Amniotic stem cell (primary cell): ENCODE measurements around the gene KCNQ2.

Source experiments
- DNase-seq: peaks from one replicate; lab custom pipeline; 2025; lab: John Stamatoyannopoulos, UW

Gene KCNQ2

DNA sequence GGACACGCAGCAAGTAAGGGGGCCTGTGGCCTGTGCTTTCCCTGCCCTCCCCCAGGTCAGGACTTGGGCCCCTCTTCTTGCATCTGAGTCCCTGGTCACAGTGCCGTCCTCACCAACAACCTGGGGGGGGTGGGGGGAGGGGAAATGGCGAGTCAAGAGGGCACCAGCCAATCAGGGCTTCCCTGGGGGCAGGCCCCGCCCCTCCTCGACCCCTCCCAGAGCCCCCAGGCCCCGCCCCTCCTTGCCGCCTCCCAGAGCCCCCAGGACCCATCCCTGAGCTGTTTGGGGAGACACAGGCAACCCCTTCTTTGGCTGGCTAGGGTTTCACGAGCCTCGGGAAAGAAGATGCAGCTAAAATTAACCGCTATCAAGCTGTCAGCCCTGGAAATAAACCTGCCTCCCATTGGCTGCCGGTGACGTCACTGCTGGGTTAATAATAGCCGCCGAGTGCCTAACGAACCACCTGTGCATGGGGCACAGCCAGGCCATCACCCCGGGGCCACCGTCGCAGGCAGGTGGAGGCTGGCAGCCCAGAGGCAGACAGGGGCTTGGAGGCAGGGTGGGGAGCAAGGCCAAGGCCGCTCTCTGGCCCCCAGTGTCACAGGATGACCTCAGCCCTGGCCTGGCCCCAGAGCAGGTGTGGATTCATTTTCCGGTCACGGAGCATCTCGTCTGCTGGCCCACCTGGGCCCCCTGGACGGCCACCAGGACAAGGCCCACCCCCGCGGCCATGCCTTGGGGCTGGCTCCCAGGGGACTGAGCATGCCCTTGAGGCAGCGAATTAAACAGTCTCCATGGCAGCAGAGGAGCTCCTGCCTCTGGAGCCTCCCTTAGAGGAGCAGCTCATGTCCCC is 29.6 kb upstream of the KCNQ2 start:
- DNase-seq = no peak

DNA sequence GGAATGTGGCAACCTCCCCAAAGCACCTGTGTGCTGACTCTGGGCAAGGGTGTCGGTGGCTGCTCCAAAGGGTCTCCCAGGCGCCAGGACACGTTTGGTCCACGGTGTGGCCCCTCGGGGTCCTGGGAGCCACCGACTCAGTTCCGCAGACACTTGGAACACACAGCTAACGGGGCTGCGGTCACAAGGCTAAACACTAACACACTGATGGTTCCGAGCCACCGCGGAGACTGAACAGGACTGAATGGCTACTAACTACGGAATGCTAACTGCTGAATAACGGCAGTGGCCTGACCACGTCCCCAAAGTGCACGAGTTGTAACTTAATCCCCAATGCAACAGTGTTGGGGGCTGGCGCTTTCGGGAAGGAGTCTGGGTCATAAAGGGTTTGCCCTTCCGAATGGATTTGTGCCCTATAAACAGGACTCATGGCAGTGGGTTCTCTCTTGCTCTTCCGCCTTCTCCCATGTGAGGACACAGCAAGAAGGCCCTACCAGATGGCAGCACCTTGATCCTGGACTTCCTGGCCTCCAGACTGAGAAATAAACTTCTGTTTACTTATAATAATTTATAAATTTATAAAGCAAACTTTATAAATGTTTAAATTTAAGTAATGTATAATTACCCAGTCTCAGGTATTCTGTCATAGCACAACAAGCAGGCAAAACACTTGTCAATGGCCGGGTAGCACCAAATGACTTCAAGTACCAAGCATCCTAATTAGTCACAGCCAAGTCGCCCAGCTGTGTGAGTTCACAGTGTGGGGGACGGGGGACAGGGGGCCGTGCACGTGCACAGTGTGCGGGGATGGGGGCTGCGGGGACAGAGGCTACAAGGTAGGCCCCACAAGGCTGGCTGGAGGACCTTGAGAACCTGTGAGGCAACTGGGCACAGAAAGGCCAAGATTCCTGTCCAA is 28.7 kb upstream of the KCNQ2 start:
- no peak for DNase-seq

DNA sequence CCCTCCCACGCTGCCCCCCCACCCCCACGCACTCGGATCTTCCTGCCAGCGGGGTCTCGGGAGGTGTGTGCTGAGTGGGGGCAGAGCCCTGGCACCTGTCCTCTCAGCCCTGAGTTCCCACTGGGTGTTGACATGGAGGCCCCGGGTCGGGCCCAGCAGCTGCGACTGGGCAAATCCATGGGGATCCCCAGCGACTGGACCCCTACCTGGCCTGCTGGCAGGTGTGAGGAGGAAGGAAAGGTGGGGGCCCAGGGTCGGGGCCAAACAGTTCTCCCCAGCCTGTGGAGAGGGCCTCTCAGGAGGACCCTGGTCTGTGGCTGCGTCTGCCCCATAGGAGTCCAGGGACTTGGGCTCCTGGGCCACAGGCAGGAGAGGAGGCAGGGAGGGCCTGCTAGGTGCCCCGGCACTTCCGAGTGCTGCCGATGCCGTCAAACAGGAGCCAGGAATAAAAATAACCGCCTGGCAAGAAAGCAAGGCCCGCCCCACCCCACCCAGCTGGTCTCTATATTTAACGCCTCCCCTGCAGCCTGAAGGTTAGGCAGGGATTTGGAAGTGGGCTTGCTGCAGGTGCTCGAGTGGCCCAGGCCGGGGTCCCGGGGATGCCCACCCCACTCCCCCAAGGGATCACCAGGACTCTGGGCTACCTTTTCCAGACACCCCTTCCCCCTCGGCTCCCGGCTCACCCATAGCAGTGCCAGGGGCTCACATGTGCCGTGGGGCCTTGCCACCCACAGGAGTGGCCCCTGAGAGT is 27.9 kb upstream of the KCNQ2 start:
- no peak for DNase-seq

DNA sequence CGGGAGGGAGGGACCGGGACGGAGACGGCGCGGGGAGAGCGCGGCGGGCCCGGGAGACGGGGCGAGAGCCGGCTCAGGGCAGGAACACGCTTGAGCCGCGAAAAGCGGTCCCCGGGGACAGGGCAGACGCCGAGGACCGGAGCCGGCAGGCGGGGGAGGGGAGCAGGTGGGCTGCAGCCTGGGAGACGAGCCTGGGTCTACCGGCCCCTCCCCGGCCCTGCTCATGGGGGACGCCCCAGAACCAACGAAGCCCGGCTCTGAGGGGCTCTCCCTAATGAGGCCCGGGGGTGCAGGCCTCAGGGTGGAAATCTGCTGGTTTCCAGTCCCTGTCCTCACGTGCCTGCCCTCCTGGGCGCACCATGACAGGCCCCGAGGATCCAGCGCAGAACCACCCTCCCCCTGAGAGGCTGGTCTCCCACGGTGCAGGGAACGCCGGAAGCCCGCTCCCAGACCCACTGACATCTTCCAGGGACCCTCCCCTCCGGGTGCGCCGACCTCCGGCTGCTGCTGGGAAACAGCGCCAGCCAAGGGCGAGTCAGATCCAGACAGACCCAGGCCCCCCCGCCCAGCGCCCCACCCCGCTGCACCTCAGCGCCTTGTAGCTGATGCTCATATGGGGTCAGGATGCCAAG is 27.0 kb upstream of the KCNQ2 start:
- DNase-seq = no peak

DNA sequence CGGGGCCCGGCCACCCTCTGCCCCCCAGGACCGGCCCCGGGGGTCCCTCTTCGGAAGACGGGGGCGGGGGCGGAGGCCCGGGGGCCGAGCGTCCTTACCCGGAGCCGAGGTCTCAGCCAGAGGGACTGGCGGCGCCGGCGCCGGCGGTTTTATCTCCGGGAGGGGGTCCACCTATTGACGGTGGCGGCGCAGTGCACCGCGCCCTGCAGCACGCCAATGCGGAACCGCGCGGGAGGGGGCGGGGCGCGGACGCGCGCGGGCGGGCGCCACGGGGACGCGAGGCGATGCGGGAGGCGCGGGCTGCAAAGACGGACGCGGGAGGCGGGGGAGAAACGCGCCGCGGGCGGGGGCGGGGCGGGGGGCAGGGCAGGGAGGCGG is 26.5 kb upstream of the KCNQ2 start, which contains the start of gene EEF1A2:
EEF1A2 (minus strand) TSS at position 124 of the 378 bp plus-strand sequence. CDS start 1,320 bp downstream, outside the sequence.
- DNase-seq = no peak

DNA sequence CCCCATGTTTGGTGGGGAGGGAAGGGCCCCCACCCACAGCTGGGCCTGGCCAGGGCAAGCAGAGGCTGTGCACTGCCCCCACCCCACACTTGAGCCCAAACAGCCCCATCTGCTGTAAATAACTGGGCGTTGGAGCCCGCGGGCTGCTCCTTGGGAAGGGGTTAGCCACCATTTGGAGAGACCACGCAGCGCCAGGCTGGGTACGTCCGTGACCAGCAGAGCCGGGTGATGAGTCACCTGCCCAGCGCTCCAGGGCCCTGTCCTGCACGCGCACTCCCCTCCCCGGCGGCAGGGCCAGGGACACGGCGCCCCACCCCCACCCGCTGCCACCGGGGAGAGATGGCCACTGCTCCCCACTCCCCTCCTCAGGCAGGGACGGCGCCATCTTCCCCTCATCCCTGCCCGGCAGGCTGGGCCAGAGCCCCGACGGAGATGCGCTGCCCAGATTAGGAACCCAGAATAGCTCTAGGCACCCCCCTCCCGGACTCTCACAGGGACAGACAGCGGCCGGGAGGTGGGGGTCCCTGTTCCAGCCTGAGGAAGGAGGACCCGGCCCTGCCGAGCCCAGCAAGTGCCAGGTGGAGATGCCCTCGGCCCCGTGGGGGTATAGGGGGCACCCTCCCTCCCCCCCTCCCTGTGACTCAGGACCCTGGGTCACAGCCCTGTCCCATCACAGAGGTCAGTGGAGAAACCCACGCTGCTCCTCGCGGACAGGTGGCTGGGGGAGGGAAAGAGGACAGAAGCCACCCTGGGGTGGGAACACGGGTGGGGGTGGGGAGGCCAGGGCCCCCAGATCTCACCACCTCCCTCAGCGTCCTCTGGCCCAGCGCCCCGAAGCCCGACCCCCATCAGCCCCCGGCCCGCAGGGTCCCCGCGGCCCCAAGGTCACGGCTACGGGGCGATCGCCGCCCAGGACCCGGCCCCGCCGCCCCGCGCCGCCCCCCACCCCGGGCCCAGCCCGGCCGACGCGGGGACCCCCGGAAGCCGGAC is 25.8 kb upstream of the KCNQ2 start:
- DNase-seq = no peak

DNA sequence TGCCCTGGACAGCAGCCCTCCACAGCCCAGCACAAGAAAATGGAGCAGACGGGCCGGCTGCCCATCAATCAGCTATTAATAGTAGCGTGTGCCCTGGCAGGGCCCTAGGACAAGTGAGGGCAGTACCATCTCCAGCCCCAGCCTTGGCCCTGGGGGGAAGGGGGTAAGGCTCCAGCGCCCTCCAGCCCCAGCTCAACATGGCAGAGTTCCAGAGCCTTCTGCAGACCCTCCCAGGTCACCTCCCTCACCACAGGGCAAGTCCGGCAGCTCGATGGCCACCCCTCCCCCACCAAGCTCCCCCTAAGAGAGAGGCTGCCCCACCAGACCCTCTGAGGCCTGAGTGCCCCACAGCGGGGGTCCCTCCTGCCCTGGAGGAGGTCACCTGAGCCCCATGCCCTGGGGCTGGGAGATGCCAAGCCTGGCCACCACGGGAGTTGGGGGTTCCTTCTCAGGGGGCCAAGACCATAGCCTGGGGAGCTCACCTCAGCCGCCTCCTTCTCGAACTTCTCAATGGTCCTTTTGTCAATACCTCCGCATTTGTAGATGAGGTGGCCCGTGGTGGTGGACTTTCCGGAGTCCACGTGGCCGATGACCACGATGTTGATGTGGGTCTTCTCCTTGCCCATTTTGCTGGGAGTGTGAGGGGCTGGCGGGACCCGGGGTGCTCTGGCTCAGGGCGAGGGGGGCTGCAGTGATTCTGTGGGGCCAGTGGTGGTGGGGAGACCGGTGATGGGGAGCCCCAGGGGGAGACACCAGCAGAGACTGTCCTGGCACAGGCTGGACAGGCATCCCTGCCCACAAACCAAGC is 24.9 kb upstream of the KCNQ2 start:
- DNase-seq = no peak

DNA sequence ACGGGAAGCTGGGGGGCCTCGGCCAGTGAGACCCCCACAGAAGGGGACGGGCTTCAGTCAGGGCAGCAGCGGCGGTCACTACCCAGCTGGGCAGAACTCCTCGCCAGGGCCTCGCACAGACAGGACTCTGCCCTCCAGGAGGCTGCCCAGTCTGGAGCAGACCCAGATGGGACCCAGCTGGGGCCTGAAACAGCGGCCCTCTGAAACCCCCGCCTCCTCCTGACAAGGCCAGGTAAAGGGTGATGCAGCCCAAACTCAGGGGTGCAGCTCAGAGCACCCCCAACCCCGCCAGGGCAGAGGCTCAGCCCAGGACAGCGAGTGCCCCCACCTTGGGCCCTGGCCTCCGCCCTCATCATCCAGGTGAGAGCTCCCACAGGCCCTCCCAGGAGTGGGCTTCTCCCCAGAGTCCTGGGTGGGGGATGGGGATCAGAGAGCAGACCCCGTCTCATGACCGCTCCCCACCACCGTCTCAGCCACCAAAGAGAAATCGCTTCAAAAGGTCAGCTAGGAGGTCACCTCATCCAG is 24.2 kb upstream of the KCNQ2 start:
- DNase-seq = no peak

DNA sequence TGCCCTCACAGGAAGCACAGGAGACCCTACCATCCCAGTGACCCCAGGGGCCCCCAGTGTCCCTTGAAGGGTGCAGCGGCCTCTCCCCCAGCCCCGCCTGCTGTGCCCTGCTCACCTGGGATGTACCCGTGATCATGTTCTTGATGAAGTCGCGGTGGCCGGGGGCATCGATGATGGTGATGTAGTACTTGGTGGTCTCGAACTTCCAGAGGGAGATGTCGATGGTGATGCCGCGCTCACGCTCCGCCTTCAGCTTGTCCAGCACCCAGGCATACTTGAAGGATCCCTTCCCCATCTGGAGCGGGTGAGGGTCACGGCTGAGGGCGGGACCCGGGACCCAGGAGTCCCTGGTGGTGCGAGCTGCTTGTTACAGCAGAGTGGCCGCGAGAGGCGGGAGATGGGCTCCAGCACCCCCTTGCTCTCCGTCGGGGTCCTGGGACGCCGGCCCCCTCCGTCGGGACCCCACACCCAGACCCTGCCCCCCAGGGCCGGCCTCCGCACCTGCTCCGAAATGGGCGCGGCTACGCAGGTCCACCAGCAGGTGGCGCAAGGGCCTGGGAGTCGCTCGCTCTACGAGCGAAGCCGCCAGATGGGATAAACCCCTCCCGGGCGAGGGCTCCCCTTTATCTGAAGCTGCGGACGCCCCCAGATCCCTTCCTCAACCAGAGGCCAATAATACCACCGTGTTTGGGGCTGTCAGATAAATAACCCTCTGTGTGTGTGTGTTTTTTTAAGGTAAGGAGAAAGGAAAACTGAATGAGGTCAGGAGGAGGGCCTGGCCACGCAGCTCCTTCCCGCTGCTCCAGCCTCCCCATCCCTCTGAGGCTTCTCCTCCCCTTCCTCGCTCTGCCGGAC is 23.5 kb upstream of the KCNQ2 start:
- no peak for DNase-seq

DNA sequence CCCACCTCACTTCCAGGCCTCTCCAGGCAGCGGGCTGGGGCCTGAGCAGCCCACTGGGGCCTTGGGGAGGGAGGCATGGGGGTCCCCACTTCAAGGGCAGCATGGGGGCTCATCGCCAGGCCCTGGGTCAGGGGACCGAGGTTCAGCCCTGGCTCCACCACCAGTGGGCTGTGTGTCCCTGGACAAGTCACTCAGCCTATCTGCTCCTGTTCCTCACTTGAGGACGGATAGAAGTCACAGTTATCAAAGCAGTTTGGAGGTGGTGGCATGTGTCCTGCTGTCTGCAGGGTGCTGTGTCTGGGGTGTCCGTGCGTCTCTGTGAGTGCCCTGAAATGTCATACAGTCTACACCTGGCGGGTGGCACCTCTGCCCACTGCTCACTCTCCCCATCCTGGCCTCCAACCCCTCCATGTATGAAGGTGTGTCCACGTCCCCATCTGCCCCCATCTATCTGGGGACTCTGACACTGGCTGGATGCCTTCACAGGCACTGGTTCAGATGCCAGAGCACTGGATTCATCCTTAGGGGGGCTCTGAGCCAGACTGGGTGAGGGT is 22.8 kb upstream of the KCNQ2 start:
- no peak for DNase-seq

DNA sequence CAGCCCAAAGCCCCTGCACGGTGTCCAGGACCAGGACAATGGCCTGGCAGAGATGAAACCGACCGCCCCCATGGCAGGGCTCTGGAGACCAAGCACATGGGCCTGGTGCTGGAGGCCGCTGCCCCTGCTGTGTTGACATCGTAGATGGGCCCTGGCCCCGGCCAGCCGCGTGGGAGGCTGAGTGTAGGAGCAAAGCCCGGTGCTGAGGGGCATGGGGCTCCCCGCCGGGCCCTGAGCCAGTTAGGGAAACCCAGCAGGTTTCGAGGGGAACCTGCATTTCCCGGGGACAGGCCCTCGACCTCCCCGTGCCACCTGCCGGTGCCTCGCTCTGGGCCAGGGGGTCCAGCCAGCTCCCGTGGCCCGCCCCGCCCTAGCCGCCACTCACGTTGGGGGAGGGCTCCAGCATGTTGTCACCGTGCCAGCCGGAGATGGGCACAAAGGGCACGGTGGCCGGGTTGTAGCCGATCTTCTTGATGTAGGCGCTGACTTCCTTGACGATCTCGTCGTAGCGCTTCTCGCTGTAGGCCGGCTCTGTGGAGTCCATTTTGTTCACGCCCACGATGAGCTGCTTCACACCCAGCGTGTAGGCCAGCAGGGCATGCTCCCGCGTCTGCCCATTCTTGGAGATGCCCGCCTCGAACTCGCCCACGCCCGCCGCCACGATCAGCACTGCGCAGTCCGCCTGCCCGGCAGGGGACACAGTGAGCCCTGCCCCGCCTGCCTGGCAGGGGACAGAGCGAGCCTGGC is 22.1 kb upstream of the KCNQ2 start:
- DNase-seq = no peak

DNA sequence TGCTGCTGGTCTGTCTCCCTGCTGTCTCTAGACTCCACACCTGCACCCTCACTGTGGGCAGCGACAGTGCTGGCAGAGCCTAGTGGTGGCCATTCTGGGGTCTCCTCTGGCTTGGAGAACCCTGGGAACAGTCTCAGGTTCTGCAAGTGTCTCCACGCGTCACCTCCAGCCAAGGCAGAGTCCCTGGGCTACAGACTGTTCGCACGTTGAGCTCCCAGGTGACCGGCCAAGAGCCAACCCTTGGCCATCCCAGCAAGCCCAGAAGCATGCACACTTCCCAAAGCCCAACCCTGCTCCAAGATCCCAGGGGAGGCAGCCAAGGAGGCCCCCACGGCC is 21.6 kb upstream of the KCNQ2 start:
- DNase-seq = no peak

DNA sequence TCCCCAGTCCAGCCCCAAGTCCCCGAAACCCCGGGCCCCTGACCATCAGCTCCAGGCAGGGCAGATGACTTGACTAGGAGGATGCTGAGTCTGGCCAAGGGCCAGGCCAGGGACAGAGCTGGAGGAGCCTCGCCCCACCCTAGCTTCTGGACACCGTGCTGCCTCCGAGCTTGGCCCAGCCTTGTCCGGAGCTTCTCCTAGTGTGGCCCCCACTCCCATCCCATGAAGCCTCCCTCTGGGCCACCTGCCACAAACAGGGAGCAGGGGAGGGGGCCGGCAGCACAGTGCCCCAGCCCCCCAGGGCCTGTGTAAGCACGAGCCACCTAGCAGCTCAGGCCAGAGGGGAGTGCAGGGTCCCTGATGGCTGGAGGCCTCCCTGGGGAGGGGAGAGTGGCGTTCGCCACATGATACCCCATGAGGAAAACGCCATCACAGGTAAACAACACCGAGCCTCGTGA is 21.1 kb upstream of the KCNQ2 start:
- DNase-seq = no peak

DNA sequence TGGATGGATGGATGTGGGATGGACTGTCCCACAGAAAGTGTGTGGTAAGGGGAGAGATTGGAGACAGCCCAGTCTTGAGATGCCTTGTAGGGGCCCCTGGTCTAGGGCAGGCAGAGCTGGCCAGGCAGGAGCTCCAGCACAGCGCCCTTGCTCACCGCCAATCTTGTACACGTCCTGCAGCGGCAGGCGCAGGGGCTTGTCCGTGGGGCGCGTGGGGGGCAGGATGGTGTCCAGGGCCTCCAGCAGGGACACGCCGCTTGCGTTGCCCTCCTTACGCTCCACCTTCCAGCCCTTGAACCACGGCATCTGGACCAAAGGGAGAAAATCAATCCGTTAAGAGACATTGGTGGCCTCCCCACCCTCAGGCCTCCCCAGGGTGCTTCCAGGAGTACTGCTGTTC is 20.5 kb upstream of the KCNQ2 start:
- DNase-seq = no peak

DNA sequence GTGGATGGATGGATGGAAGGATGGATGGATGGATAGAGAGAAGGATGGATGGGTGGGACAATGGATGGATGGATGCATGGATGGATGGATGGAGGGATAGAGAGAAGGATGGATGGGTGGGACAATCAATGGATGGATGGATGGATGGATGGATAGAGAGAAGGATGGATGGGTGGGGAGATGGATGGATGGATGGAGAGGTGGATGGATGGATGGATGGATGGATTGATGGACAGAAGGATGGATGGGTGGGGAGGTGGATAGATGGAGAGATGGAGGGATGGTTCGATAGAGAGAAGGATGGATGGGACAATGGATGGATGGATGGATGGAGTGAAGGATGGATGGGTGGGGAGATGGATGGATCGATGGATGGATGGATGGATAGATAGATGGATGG is 20.1 kb upstream of the KCNQ2 start:
- DNase-seq = no peak

DNA sequence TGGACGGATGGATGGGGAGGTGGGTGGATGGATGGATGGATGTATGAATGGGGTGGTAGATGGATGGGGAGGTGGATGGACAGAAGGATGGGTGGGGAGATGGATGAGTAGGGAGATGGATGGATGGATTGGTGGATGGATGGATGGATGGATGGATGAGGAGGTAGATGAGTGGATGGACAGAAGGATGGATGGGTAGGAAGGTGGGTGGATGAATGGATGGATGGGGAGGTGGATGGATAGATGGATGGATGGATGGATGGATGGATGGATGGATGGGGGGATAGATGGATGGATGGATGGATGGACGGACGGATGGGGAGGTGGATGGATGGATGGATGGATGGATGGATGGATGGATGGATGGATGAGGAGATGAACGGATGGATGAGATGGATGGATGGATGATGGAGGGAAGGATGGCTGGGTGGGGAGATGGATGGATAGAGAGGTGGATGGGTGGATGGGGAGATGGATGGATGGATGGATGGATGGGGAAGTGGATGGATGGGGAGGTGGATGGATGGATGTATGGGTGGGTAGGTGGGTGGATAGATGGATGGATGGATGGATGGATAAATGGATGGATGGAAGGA is 19.3 kb upstream of the KCNQ2 start:
- DNase-seq = no peak

DNA sequence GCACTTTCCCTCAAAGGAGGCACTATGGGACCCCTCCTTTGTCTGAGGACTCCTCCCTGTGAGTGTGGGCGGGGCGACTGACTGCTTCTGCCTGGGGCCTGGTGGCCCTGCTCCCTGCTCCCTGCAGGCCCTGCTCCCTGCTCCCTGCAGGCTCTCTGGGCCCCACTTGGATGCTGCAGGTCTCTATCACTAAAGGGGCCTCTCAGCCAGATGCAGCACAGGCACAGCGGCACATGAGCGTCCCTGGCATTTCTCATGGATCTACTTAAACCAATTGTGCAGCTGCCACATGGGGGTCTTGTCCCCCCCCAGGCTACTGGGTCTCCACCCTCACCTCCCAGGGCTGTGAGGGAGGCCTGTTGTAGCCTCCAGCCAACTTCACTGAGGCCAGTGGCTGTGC is 18.6 kb upstream of the KCNQ2 start:
- DNase-seq = no peak
